Measurements from ENCODE around the gene PPP1CB. TPM values are rescaled to one million over a fixed set of nuclear protein-coding genes. Genes with fewer than 3 reads are reported as not detected.

Gene PPP1CB
- total RNA-seq, 4 donors from 2014 or later, result 132 to 245 (median 192) TPM

DNA sequence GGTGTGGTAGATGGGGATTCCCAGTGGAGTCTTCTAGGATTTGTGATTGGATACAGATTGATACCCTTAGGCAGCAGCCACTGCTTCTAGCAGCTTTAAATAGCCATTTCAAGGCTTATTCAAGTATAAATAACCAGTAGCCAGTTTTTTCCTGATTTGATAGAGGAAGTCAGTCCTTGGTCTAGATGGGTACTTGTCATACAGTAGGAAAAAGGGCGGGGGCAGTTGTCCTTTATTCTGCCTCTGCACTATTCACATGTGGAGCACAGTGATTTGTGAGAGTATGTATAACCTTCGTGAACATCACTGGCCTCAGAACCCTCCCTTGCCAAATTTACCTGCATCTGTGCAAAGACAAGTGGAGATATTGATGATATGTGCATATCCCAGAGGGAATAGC lies 6.8 kb downstream of the PPP1CB start:
- H3K36me3 ChIP-seq, result peaks cover 0 to 16% (median 3%) of the 10 kb centered on the region in 4 donors
- H3K27ac ChIP-seq, result no peak overlapping the region
- peaks cover 7 to 74% (median 59%) of the 10 kb centered on the region in 4 donors for H3K4me1 ChIP-seq
- H3K9me3 ChIP-seq, result no peaks in the 10 kb centered on the region
- no peaks in the 10 kb centered on the region for H3K27me3 ChIP-seq
- WGBS, 2 donors (ENCODE audit: low coverage in 1 of 2), result 68 to 83% methylated on average over 2 of the region's 2 CpGs
- TF ChIP-seq POLR2AphosphoS5 (IDR thresholded peaks at IDR 0.05) (no peak), EP300 (IDR thresholded peaks at IDR 0.05; ENCODE audit: low read depth) (no peak), POLR2A (IDR thresholded peaks at IDR 0.05) (no peak)
- TF ChIP-seq, protein P1, sequence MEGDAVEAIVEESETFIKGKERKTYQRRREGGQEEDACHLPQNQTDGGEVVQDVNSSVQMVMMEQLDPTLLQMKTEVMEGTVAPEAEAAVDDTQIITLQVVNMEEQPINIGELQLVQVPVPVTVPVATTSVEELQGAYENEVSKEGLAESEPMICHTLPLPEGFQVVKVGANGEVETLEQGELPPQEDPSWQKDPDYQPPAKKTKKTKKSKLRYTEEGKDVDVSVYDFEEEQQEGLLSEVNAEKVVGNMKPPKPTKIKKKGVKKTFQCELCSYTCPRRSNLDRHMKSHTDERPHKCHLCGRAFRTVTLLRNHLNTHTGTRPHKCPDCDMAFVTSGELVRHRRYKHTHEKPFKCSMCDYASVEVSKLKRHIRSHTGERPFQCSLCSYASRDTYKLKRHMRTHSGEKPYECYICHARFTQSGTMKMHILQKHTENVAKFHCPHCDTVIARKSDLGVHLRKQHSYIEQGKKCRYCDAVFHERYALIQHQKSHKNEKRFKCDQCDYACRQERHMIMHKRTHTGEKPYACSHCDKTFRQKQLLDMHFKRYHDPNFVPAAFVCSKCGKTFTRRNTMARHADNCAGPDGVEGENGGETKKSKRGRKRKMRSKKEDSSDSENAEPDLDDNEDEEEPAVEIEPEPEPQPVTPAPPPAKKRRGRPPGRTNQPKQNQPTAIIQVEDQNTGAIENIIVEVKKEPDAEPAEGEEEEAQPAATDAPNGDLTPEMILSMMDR (IDR thresholded peaks at IDR 0.05), result no peak
- in situ Hi-C loops (cut with MboI; ENCODE audit: low pct_ligation_motif_present in 1 of 4, low pct_unique_long_range_greater_than_20kb in 1 of 4, low sequenced_read_pairs in 3 of 4), result loop anchor here (5.0 to 10.0 kb wide), 4 partner anchors 94 to 164 kb away; no protein-coding TSS in a partner anchor
- intact Hi-C loops (cut with DNase I; ENCODE audit: low total_unique reads), result no loop called here
- H3K4me3 ChIP-seq, result no peak overlapping the region
- DNase-seq, result no peak

DNA sequence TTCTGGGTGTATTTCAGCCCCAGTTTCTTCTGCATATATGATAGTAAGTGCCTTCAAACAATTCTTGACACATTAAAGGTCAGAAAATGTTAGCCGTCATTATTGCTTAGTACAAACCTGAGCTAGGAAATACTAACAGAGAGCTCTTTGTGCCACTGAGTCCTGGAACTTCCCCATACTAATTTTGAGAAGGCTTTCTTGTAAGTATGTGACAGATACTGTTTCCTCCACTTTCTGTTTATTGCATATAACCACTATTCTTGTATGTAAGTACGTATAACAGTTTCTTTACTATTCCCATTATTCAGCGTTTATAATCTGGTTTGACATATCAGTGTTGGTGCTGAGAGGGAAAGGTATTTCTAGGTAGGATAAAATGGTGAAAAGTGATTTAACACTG lies 9.8 kb downstream of the PPP1CB start:
- no peak for DNase-seq
- Histone ChIP-seq H3K27ac (no peak overlapping the region), H3K36me3 (peaks cover 0 to 16% (median 3%) of the 10 kb centered on the region in 4 donors), H3K4me1 (peaks cover 16 to 74% (median 59%) of the 10 kb centered on the region in 4 donors), H3K9me3 (no peaks in the 10 kb centered on the region), H3K4me3 (no peak overlapping the region), H3K27me3 (no peaks in the 10 kb centered on the region)
- in situ Hi-C loops (cut with MboI; ENCODE audit: low pct_ligation_motif_present in 1 of 4, low pct_unique_long_range_greater_than_20kb in 1 of 4, low sequenced_read_pairs in 3 of 4) (no loop called here), intact Hi-C loops (cut with DNase I; ENCODE audit: low total_unique reads) (no loop called here)
- TF ChIP-seq EP300 (IDR thresholded peaks at IDR 0.05; ENCODE audit: low read depth) (no peak), POLR2AphosphoS5 (IDR thresholded peaks at IDR 0.05) (no peak), POLR2A (IDR thresholded peaks at IDR 0.05) (no peak)
- 71 to 77% methylated on average over 3 of the region's 3 CpGs for WGBS, 2 donors (ENCODE audit: low coverage in 1 of 2)

DNA sequence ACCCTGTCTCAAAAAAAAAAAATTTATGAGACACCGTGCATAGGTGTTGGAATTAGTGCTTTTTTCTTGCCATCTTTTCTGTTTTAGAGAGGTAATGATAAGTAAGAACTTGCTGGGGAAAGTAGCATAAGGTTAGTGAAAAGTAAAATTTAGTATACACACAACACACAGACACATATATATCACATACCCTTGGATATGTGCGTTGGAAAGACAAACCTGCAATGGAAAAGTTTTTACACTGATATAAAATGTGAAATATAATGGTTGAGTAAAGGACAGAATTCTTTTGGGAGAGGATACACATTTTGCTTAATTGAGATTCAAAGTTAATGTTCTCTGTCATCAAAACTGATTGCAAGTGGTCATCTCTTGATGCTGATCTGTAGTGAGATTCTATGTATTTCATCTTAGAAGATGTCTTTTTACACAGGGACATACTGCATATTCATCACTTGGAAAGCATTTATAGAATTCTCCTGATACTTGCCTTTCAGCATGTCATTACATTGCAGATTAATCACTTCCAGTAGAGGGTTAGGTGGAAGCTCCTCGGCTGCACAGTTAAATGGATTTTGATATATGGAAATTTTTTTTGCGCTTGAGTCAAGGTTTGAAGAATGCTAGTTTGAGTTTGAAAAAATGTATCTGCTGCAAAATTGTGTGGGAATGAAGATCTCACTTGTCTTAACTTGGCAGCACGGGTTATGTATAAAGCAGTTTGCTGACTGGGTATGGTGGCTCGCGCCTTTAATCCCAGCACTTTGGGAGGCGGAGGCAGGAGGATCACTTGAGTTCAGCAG lies 13.5 kb downstream of the PPP1CB start:
- H3K9me3 ChIP-seq, result no peaks in the 10 kb centered on the region
- H3K4me1 ChIP-seq, result peaks cover 14 to 86% (median 56%) of the 10 kb centered on the region in 4 donors
- H3K36me3 ChIP-seq, result peaks cover 0 to 15% (median 3%) of the 10 kb centered on the region in 4 donors
- no peak overlapping the region for H3K27ac ChIP-seq
- TF ChIP-seq POLR2A (IDR thresholded peaks at IDR 0.05), result no peak
- TF ChIP-seq POLR2AphosphoS5 (IDR thresholded peaks at IDR 0.05), result no peak
- no peak for TF ChIP-seq EP300 (IDR thresholded peaks at IDR 0.05; ENCODE audit: low read depth)
- TF ChIP-seq, protein P1 (IDR thresholded peaks at IDR 0.05), result no peak
- DNase-seq, result no peak
- WGBS, 2 donors (ENCODE audit: low coverage in 1 of 2), result 70 to 85% methylated on average over 4 to 8 of the region's 8 CpGs
- H3K27me3 ChIP-seq, result no peaks in the 10 kb centered on the region
- intact Hi-C loops (cut with DNase I; ENCODE audit: low total_unique reads) (no loop called here), in situ Hi-C loops (cut with MboI; ENCODE audit: low pct_ligation_motif_present in 1 of 4, low pct_unique_long_range_greater_than_20kb in 1 of 4, low sequenced_read_pairs in 3 of 4) (no loop called here)
- no peak overlapping the region for H3K4me3 ChIP-seq

DNA sequence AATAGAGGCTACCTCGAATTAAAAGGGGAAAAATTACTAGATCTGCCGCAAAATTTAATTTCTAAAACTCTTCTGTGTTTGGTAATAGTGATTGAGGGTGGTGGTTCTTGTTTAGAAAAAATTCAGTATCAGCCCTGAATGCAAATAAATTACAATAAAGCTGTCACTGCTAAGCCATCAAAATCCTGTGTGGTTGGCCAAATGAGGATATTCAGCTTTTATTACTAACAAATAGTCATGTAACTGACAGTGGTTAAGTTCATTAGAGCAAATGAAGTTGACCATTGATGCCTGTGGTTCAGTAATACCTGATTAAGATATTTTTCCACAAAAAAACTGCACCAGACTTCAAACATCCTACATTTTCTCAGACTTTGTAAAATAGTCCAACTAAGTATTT lies 14.4 kb downstream of the PPP1CB start:
- no peak for DNase-seq
- Histone ChIP-seq H3K4me3 (no peak overlapping the region), H3K36me3 (peaks cover 0 to 5% (median 0%) of the 10 kb centered on the region in 4 donors), H3K27ac (no peak overlapping the region), H3K9me3 (no peaks in the 10 kb centered on the region), H3K27me3 (no peaks in the 10 kb centered on the region), H3K4me1 (peaks cover 14 to 94% (median 59%) of the 10 kb centered on the region in 4 donors)
- no peak for TF ChIP-seq POLR2AphosphoS5 (IDR thresholded peaks at IDR 0.05)
- no peak for TF ChIP-seq EP300 (IDR thresholded peaks at IDR 0.05; ENCODE audit: low read depth)
- TF ChIP-seq, protein P1 (IDR thresholded peaks at IDR 0.05), result no peak
- no peak for TF ChIP-seq POLR2A (IDR thresholded peaks at IDR 0.05)
- in situ Hi-C loops (cut with MboI; ENCODE audit: low pct_ligation_motif_present in 1 of 4, low pct_unique_long_range_greater_than_20kb in 1 of 4, low sequenced_read_pairs in 3 of 4) (no loop called here), intact Hi-C loops (cut with DNase I; ENCODE audit: low total_unique reads) (no loop called here)
- WGBS, 2 donors (ENCODE audit: low coverage in 1 of 2), result 84 to 86% methylated on average over 2 of the region's 2 CpGs

All from transverse colon (tissue), 4 donors.